HG03108 (cell line): ENCODE results near the gene PCDH9.

Experiments
- ATAC-seq: cut with Tn5 transposase; IDR thresholded peaks from one replicate; pipeline ENCODE4 v1.9.1; 2021; ENCODE audit warnings: moderate library complexity; ENCODE audit not compliant: unreplicated experiment

The PCDH9 gene

DNA sequence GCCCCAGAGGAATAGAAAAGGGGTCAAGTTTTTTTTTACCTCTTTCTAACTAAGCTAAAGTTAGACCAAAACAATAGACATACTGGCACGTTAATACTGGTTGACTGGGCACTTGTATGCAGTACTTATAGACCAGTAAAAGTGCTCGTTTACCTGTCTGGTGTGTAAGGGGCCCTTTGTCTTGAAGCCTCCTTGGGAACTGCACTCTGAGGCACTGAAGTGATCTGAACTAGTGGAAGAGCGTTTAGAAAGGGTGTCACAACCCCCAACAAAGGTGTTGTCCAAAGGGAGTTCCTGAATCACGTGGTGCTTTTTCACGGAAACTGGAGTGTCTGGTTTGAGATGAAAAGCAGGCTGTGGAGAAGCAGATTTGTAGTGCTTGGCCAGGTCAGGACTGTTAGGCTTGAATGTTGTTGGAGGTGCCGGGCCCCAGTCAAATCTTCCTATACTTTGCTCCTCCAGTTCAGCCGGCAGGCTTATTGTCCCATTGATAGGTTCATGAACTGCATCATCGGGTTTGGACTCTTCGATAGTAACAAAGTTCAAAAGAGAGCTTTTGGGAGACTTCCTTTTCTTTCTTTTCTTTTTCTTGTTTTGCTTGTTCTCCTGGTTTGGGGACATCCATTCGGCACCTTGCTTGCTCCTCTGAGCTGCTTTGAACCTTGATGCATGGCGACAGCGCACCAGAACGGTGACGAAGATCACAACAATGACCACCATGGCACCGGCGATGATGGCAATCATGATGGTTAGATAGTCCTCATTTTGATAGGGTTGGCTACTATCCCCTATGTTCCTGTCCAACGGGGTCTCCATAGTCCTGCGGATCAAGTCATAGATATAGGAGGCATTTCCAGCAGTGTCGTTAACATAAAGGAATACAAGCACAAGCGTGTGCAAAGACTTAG lies 4.6 kb downstream of the PCDH9 start:
- ATAC-seq, result no peak

DNA sequence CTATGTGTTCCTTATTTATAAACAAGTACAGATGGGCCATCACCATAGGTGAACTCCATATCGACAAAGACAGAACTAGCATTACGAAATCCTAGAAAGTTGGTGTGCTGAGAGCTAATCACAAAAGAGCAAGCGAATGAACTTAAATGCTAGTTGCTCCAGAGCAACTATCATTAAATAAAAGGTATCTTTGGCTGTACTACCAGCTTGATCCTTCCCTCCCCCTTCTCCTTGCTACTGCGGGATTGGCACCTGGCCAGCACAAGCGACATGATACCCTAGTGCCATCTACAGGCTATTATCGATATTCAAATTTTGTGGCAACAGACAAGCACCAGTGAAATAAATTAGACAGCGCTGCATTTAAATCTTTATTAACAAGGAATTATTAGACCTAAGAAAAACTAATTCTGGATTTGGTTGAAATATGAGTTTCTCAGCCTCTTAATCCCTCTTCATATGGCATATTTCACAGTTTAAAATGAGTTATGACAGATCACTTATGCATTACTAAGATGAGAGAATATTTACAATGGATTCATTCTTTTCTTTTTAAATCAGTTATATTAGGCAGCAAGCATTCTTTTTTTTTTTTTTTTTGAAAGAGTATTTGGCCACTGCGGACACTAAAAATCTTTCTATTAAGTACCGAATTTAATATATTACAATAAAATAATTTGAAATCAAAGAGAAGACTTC lies 5.8 kb downstream of the PCDH9 start:
- peak; percentile 52 for ATAC-seq

DNA sequence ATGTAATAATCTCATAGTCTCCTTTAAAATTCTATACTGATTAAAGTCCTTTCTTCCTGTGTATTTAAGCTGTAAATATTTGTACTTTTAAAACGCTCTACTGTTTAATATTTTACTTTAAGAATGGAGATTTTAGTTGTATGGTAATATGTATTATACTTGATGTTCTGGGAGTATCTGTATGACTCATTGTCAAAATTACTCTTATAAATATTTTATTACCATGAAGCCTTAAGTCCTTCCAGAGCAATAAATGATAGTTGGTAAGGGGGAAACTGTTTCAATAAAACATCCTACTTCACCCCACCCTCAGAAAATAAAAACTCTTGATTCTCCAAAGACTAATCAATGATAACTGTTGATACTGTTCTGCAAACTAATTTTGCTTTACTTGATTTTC lies 6.4 kb downstream of the PCDH9 start:
- ATAC-seq, result no peak

DNA sequence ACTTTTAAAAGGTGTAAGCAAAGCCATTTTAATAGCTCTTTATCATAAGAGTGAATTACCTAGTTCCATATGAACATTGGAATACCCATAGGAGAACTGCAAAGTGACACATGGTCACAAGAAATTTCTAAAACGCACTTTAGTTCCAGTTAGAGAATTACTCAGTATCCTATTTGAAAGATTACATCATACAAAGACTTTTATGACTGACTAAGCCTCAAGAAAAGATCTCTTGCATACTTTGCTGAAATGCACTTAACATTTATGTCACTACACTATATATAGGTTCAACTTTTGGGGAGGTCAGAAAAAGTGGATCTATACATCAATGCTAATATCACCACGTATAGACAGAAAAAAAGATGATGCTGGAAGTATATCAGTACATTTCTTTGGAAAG lies 7.1 kb downstream of the PCDH9 start:
- no peak for ATAC-seq

DNA sequence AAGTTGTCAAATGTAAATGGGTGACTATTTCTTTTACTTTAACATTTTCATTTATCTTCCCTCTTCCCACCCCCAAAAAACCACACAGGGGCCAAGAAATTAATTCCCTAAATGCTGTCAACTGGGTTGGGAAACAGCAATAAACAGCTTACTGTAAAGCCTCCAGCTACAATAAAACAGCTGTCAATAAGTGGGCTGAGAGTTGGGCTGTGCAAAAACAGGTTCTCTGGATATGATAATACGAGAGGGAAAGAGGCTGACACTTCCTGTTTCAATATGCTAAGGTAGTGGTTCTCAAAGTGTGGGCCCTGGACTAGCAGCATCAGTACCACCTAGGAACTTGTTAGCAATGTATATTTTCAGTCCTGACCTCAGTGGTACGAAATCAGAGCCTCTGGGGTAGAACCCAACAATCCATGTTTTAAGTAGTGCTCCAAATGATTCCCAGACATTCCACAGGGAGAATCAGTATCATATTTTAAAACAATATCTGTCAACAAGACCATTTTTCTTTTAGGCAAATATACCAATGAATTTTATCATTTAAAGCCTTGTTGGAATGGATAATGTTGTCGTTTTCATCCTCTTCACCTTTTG lies 8.4 kb downstream of the PCDH9 start:
- no peak for ATAC-seq

DNA sequence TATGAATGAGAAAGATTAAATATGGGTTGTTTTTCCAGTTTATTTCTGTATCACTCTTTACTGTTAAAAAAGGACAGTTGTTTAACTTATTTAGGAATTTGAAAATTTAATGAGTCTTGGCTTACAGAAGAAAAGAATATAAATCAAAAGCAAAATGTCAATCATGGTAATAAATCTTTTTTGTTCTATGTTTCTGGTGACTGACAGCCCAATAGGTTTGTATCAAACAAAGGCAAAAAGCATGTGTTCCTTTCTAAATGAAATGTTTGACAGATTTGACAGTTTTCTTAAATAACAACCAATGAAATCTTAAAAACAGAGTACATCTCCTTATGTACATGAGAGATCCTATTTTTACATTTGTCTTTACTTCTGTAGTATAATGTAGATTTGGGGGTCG lies 11.0 kb downstream of the PCDH9 start:
- ATAC-seq, result no peak

DNA sequence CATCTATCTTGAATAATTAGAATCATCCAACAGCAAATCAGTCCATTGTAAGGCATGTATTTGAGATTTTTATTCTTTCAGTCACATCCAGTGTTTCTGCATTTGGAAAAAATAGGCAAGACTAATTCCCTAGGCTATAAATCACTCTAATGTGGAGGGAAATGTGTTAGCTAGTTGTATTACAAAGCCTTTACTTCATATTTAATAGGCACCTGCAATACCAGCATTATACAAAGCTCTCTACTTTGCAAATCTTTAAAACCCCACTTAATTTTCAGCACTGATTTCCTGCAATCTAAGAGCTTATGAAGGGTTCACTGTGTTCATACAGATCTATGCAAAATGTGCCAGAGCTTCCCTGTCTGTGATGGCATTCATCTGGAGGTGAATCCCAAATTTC lies 12.3 kb downstream of the PCDH9 start:
- no peak for ATAC-seq

DNA sequence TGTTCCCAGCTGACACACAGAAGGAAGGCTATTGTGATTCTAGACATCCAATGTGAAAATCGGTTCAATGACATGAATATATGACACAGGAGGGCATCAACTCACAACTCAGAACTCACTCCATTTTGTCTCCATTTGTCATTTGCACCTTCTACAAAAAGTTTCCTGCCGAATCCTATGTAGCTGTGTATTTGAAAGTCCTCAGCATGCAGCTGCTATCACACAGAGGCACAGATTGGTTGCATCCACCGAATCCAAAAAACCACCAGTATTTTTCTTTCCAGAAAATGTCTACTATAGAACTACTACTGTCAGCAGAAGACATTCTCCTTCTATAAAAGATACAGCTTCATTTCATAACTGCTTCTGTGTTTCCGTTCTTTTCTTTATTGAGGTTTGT lies 13.3 kb downstream of the PCDH9 start:
- no peak for ATAC-seq

DNA sequence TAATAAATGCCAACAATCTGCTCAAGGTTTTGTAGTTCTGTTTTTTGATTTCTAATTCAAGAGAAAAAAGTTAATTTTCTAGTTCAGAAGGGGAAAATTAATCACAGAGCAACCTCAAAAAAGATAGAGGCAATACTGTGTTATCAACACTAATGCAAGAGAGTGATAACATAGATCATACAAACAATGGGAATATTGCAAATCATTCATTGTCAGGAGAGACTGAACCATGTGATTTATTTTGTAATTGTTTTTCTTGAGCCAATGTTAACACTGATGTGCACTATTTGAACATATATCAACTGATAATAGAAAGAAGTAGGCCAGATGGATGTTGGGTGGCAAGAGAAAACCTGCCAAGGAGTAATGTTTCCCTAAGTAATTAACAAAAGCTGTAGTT lies 19.9 kb downstream of the PCDH9 start:
- no peak for ATAC-seq

DNA sequence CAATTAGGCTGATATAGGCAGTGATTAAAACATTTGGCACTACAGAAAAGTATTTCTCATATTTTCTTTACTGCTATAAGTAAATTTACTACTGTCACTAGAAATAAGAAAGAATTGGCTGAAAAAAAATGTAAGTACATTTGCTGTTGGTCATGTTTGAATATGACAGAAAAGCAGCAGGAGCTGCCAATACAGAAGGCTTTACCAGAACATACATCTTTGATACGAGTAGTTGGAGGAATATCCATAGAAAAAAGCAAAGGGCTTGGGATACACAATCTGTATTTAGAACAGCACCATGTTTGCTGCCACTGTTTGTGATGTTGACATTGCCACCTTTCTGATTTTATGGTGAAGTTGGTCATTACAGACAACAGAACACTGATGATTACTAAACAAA lies 21.6 kb downstream of the PCDH9 start:
- ATAC-seq, result no peak

DNA sequence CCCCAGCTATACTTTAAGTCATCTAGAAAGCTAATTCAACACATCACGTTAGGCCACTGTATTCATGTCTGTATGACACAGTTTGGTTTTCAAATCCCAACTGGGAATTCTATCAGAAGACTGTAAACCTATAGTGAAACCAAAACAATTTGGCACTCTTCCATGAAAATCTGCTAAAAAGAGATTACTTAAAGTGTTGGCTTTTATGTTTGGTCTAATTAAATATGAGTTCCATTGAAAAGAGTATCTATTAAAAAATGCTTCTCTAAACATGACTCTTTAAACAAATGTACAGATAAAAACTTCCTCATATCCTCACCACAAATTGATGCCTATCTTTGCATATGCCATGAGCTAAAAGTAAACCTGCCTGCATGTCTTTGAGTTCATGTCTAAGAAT lies 25.4 kb downstream of the PCDH9 start:
- ATAC-seq, result no peak

DNA sequence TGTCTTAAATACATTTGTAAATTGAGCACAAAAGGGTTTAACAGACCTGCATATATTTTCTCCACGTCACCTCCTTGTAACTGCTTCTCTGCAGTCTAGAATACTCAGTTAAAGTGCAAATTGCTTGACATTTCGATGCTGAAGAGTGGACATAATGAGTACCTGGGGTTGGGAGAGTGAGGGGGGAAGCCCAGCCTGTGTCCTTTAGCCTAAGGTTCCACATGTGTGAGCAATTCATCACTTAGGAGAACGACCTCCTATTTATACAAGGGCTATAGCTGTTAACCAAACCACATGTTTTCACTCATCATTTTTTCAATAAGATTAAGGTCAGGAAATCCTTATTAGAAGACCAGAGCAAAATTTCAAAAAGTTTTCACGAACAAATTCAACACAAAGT lies 29.5 kb downstream of the PCDH9 start:
- no peak for ATAC-seq

DNA sequence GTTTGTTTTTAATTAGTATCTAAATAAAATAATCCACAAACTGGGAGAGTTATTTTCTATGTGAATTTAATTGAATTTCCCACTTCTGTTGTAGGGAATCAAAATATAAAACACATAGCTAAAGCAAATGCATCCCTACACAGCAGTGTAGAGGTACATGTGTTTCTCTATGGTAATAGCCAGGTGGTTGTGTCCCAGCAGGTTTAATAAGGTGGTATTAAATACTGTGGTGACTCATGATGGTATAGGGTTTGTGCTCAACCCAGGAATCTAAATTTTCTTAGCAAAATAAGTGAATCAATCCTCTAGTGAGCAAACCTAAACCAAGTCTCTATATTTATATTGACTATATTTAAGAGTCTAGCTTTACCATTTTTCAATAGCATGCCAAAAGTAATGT lies 30.0 kb downstream of the PCDH9 start:
- ATAC-seq, result no peak

DNA sequence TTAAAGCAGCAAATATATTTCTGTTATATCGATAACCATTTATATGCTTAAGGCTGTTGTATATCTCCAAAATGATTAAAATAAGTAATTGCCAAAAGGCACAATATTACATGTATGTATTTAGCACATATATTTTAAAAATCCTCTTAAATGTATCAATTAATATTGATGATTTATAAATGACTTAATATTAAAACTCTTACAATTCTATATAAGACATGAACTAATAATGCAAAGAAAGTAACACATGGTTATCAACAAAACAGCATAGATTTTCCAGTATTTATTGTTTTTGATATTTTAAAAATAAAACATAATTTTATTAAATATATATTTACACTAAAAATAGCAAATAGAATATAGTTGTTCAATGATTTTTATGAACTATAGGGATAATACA lies 32.4 kb downstream of the PCDH9 start:
- ATAC-seq, result no peak

DNA sequence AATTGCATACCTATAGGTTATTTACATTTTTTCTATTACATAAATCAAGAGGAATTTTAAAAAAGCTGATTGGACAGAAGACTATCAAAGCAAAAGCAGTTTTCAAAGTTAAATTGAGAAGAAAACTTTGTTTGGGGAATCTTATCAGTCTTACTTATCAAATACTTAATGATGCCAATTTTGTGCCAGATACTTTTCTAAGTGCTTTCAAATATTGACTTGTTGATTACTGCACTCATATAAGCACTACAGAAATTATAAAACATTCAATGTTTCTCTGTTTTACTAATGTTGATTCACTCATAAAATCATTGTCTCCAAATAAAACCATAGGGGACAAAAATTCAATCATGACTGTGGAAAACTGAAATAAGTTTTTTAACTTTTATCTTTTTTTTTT lies 36.2 kb downstream of the PCDH9 start:
- ATAC-seq, result no peak

DNA sequence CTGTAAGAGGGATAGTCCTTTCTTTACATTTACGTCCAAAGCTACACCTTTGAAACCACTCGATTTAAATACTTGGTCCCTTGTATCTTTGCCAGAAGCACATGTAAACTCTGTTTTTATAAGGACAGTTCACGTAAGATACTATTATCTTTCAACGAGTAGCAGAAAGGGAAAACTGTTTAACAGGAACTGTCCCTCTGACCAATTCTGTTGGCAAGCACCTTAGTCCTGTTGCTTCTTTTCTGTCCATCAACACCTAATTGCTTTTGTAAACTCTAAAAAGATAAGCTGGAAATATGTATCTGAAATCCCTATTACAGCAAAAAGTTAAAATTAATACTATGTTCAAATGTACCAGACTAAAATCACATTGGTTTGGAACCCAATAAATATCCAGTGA lies 37.4 kb downstream of the PCDH9 start:
- no peak for ATAC-seq

DNA sequence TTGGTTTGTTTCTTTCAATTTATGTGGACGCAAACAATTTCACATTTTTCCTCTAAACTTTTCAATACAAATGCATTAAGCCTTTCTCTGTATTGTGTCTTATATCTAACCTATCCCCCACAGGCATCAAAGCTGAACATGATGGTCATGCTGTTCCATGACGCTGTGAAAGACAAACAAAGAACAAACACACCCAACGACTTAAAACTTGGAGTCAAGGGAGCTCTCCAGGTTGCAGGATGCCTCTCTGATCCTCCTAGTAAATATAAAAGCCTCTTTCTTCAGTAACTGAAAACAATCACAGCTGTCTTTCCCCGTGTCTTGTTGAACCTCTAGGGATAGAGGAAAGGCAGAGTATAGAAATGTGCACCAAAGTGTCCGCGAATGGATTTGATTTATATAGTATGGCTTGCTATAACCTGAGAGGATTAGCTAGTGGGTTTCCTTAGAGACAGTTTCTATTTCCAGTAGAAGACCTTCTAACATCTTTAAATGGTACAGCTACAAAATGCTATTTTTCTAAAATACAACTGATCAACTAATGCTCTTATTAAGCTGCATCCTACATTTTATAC lies 43.1 kb downstream of the PCDH9 start:
- ATAC-seq, result no peak

DNA sequence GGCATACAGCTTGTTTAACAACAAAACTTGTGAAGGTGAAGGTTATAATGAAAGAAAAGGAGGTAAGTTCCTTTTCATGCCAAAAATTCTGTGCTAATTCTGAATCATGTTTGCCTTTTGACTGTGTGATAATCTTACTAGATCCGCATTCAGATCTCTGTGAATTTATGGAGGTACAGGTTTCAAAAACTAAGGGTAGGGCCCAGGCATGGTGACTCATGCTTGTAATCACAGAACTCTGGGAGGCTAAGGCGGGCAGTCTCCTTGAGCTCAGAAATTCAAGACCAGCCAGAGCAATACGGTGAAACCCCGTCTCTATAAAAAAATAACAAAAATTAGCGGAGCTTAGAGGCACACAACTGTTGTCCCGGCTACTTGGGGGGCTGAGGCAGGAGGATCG lies 45.9 kb downstream of the PCDH9 start:
- no peak for ATAC-seq

DNA sequence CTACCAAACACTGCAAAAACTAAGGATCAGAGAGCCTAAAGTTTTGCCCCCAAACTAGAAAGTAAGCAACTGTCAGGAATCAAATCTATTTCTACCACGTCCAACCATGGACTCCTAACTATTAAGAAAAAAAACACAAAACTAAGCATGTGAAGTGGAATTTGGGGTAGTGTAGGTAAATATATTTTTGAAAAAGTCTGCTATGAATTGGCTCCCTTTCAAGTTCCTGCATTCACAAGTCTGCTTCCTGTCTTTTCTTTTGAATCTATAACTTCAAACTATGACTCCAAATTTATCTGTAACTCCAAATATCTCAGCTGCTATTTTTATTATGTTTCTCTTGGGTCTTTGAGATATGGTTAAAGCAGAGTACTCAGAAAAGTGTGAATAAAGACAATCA lies 47.0 kb downstream of the PCDH9 start:
- ATAC-seq, result no peak

DNA sequence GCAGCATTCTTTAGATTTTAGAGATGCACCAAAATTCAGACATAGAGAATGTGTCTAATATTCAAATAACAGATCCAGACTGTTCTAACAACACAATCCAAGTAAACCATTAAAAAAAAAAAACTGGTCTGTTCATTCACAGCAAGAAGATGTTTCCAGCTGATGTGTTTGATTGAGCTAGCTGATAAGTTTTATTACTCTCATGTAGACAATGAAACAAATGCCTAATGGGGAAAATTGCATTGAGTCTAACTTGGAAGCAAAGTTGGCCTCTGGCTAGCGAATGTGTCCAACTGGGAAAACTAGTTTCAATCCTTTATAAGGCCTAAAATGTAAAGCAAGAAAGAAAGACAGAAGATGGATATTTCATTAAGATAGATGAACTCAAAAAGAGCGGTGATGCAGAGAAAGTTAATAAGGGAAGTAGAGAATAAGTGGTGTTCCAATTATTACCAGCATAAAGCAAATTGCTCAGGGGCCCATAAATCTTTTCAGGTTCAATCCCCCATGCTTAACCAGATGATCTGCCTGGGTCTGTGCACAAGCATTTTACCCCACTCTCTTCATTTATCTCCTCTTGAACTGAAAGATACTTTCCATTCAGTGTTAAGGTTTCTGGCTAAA lies 54.2 kb downstream of the PCDH9 start:
- no peak for ATAC-seq

DNA sequence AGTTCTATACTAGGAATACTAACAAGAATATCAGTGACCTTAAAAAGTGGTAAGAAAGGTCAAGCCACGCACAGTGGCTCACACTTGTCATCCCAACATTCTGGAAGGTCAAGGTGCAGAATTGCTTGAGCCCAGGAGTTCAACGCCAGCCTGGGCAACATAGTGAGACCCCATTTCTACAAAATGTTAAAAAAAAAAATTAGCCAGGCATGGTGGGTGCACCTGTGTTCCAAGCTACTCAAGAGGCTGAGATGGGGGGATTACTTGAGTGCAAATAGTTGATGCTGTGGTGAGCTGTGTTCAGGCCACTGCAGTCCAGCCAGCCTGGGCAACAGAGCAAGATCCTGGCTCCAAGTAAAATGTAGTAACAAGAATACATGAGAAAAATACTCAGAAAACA lies 61.8 kb downstream of the PCDH9 start:
- ATAC-seq, result no peak
